ENCODE measurements around the gene GKAP1.
"Not testable (repeated sequence)": the region's sequence is repeated elsewhere in the genome, so short reads cannot be mapped to it uniquely, and the experiment has no call there.

The GKAP1 gene

GRCh38 chr9:83817356-83818278 lies at the start of gene GKAP1:
Gene GKAP1, minus strand, starts transcription at chr9:83817769. Its CDS starts 11,252 bp downstream, at chr9:83806517.
- not testable (repeated sequence) for H3K36me3 ChIP-seq (ENCODE audit: control insufficient read depth, insufficient read depth, low read length); H3K27me3 ChIP-seq (replicated peaks; ENCODE audit: control insufficient read depth, insufficient read depth, low read length)
- peak within 1 kb of the TSS; percentile 64 for H3K4me3 ChIP-seq (replicated peaks; ENCODE audit: low read depth, low read length)
- peak; percentile 83 for DNase-seq (ENCODE audit: extremely low read depth, insufficient read length)

GRCh38 chr9:83849895-83850294 lies 32.3 kb upstream of the GKAP1 start:
- DNase-seq (ENCODE audit: extremely low read depth, insufficient read length): peak; percentile 9
- not testable (repeated sequence) for H3K36me3 ChIP-seq (ENCODE audit: control insufficient read depth, insufficient read depth, low read length); H3K4me3 ChIP-seq (replicated peaks; ENCODE audit: low read depth, low read length); H3K27me3 ChIP-seq (replicated peaks; ENCODE audit: control insufficient read depth, insufficient read depth, low read length)

DNA sequence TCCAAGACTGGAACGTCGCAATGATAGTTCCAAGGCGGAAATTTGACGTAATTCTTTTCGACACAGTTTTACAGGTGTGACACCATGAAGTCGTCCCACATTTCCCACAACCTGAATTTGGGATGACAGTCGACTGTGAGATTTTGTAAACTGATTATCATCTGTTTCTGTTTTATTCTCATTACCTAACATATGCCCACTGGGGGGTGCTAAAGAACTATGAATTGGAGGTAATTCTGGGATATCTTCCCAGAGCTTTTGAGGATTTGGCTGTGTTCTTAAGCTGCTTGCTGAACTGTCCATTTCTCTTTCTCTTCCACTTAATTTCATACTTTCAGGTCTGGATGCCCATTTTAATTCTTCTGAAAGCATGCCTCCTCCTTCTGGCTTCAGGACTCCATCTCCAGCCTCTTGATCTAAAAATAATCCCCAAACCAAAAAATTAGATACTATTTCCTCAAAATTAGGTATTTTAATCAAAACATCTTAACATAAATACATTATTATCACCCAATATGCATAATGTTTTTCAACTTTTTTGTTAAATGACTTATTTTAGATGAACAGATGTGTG lies 19.6 kb upstream of the GKAP1 start:
- H3K36me3 ChIP-seq (ENCODE audit: control insufficient read depth, insufficient read depth, low read length); H3K4me3 ChIP-seq (replicated peaks; ENCODE audit: low read depth, low read length); DNase-seq (ENCODE audit: extremely low read depth, insufficient read length); H3K27me3 ChIP-seq (replicated peaks; ENCODE audit: control insufficient read depth, insufficient read depth, low read length): not testable (repeated sequence)

DNA sequence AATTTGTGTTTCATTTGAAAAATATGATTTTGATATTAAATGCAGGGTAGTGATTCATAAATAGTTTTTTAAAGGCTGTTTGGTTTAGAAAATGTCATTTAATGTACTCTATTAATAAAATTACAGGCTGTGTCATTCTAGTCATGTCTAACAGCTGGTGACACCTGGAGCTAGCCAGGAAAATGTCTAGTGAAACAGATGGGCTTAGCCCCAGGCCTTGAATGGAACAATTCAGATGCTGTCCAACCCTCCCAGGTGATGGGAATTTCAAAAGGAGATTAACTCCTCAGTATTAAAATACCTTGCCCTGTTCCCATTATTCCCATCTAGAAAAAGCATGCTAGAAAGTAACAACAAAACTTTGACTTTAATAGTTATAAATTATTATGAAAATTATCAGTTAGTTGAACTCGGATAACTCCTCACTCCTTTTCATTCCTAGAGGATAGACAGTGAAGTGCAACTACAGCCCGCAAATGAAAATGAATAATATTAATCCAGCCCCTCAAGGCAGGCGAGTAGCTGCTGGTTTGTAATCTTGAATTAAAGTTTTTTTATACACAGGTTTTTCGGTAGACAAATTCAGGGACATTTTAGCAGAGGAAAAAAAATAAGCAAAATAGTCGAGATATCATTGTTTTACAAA lies 13.0 kb upstream of the GKAP1 start:
- H3K27me3 ChIP-seq (replicated peaks; ENCODE audit: control insufficient read depth, insufficient read depth, low read length); H3K36me3 ChIP-seq (ENCODE audit: control insufficient read depth, insufficient read depth, low read length); DNase-seq (ENCODE audit: extremely low read depth, insufficient read length); H3K4me3 ChIP-seq (replicated peaks; ENCODE audit: low read depth, low read length): not testable (repeated sequence)

- DNase-seq (ENCODE audit: extremely low read depth, insufficient read length); H3K27me3 ChIP-seq (replicated peaks; ENCODE audit: control insufficient read depth, insufficient read depth, low read length); H3K4me3 ChIP-seq (replicated peaks; ENCODE audit: low read depth, low read length); H3K36me3 ChIP-seq (ENCODE audit: control insufficient read depth, insufficient read depth, low read length): not testable (repeated sequence)
Observed at GRCh38 chr9:83824986-83825623, 7.5 kb upstream of the GKAP1 start.

DNA sequence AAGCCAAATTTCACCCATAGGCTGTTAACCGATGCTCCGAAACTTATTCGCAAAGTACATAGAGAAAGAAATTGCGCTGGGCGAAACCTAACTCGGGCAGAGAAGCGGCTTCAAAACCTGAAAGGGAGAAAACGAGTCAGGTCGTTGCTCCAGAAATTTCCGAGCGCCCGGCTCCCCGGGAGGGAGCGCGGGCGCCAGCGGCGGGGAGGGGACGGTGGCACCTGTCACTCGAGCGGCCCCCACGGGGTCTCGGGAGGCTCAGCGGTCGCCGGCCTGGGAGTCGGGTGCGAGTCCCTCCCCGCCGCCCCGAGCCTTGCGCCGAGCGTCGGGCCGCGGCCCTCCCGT lies 586 bp downstream of the GKAP1 start:
- not testable (repeated sequence) for H3K27me3 ChIP-seq (replicated peaks; ENCODE audit: control insufficient read depth, insufficient read depth, low read length); H3K36me3 ChIP-seq (ENCODE audit: control insufficient read depth, insufficient read depth, low read length); DNase-seq (ENCODE audit: extremely low read depth, insufficient read length)
- H3K4me3 ChIP-seq (replicated peaks; ENCODE audit: low read depth, low read length): peak overlapping the region; percentile 64

GRCh38 chr9:83815120-83815519 lies 2.4 kb downstream of the GKAP1 start:
- not testable (repeated sequence) for H3K4me3 ChIP-seq (replicated peaks; ENCODE audit: low read depth, low read length); H3K36me3 ChIP-seq (ENCODE audit: control insufficient read depth, insufficient read depth, low read length); H3K27me3 ChIP-seq (replicated peaks; ENCODE audit: control insufficient read depth, insufficient read depth, low read length); DNase-seq (ENCODE audit: extremely low read depth, insufficient read length)

DNA sequence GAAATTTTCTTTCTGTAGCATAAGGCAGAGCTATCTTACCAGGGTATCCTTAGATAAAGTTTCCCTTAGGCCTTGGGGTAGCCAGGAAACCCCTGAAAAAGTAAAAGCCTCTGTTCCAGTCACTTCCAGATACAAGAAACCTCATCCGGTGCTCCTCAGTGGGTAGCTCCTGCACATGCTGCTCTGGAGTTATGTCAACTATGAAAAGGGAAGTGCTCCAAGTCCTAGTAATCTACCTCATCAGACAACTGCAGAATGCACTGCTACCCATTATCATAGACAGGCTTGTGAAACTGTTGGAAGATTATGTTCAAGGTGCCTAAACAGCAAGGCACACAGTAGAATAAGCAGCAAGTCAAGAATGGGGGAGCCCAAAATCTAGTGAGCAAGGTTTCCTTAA lies 8.4 kb downstream of the GKAP1 start:
- H3K27me3 ChIP-seq (replicated peaks; ENCODE audit: control insufficient read depth, insufficient read depth, low read length); DNase-seq (ENCODE audit: extremely low read depth, insufficient read length); H3K36me3 ChIP-seq (ENCODE audit: control insufficient read depth, insufficient read depth, low read length); H3K4me3 ChIP-seq (replicated peaks; ENCODE audit: low read depth, low read length): not testable (repeated sequence)

DNA sequence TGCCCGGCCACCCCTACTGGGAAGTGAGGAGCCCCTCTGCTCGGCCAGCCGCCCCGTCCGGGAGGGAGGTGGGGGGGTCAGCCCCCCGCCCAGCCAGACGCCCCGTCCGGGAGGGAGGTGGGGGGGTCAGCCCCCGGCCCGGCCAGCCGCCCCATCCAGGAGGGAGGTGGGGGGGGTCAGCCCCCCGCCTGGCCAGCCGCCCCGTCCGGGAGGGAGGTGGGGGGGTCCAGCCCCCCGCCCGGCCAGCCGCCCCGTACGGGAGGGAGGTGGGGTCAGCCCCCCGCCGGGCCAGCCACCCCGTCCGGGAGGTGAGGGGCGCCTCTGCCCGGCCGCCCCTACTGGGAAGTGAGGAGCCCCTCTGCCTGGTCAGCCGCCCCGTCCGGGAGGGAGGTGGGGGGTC lies 13.1 kb downstream of the GKAP1 start:
- H3K27me3 ChIP-seq (replicated peaks; ENCODE audit: control insufficient read depth, insufficient read depth, low read length); H3K36me3 ChIP-seq (ENCODE audit: control insufficient read depth, insufficient read depth, low read length); H3K4me3 ChIP-seq (replicated peaks; ENCODE audit: low read depth, low read length); DNase-seq (ENCODE audit: extremely low read depth, insufficient read length): not testable (repeated sequence)

DNA sequence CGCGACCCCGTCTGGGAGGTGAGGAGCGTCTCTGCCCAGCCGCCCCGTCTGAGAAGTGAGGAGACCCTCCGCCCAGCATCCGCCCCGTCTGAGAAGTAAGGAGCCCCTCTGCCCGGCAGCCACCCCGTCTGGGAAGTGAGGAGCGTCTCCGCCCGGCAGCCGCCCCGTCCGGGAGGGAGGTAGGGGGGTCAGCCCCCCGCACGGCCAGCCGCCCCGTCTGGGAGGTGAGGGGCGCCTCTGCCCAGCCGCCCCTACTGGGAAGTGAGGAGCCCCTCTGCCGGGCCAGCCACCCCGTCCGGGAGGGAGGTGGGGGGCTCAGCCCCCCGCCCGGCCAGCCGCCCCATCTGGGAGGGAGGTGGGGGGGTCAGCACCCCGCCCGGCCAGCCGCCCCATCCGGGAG lies 13.6 kb downstream of the GKAP1 start:
- H3K27me3 ChIP-seq (replicated peaks; ENCODE audit: control insufficient read depth, insufficient read depth, low read length); DNase-seq (ENCODE audit: extremely low read depth, insufficient read length); H3K4me3 ChIP-seq (replicated peaks; ENCODE audit: low read depth, low read length); H3K36me3 ChIP-seq (ENCODE audit: control insufficient read depth, insufficient read depth, low read length): not testable (repeated sequence)
